Spleen (tissue), 11 donors: ENCODE measurements around the gene F2RL1. TPM values are rescaled to one million over a fixed set of nuclear protein-coding genes. Genes with fewer than 3 reads are reported as not detected.

ENCODE experiments used
- DNase-seq: peaks from one replicate; pipeline ENCODE4 v3.0.0-alpha.2; 2020
- H3K27ac ChIP-seq, 8 donors: fragments of 200-600 bp; sonication (generic) in 7 of 8; 1 replicate in 4 of 8; 2 replicates in 4 of 8; pipeline versions ENCODE4 v1.5.0 to v1.8.0; 2016 to 2021; ENCODE audit warnings: inconsistent platforms in 4 of 8, mild to moderate bottlenecking in 4 of 8, moderate library complexity in 1 of 8
- H3K27me3 ChIP-seq, 7 donors: fragments of 200-600 bp; sonication (generic) in 6 of 7; replicated peaks in 1 of 7; 1 replicate in 4 of 7; 2 replicates in 3 of 7; pipeline versions ENCODE4 v1.5.0 to v1.8.0; 2016 to 2021; ENCODE audit warnings: inconsistent platforms in 3 of 7, mild to moderate bottlenecking in 1 of 7
- H3K36me3 ChIP-seq, 6 donors: fragments of 200-600 bp; sonication (generic) in 5 of 6; 1 replicate in 4 of 6; 2 replicates in 2 of 6; pipeline versions ENCODE4 v1.5.0 to v1.8.0; 2016 to 2021; ENCODE audit warnings: inconsistent platforms in 2 of 6
- H3K4me1 ChIP-seq, 6 donors: fragments of 200-600 bp; sonication (generic) in 5 of 6; 1 replicate in 3 of 6; 2 replicates in 3 of 6; pipeline versions ENCODE4 v1.5.0 to v1.8.0; 2016 to 2021; ENCODE audit warnings: inconsistent platforms in 3 of 6
- H3K4me3 ChIP-seq, 8 donors: fragments of 200-600 bp; sonication (generic) in 7 of 8; 1 replicate in 4 of 8; 2 replicates in 4 of 8; pipeline versions ENCODE4 v1.5.0 to v1.8.0; 2016 to 2021; ENCODE audit warnings: inconsistent platforms in 4 of 8, mild to moderate bottlenecking in 4 of 8, moderate library complexity in 2 of 8
- H3K9me3 ChIP-seq, 8 donors: fragments of 200-600 bp; sonication (generic) in 7 of 8; 1 replicate in 4 of 8; 2 replicates in 4 of 8; pipeline versions ENCODE4 v1.5.0 to v1.8.0; 2016 to 2021; ENCODE audit warnings: inconsistent platforms in 4 of 8
- CTCF ChIP-seq, 11 experiments: fragments of 200-600 bp in 7 of 11; fragments of 450-650 bp in 4 of 11; sonication (generic) in 4 of 11; IDR thresholded peaks in 8 of 11; conservative IDR thresholded peaks in 3 of 11; 1 replicate in 7 of 11; 2 replicates in 4 of 11; pipeline versions ENCODE4 v1.4.0 to v1.8.0; 2016 to 2021; ENCODE audit warnings: antibody characterized with exemption in 11 of 11, inconsistent platforms in 4 of 11, mild to moderate bottlenecking in 1 of 11
- POLR2A ChIP-seq, 3 donors: fragments of 450-650 bp; IDR thresholded peaks; one replicate each; pipeline ENCODE4 v1.5.1; 2017; ENCODE audit warnings: antibody characterized with exemption in 3 of 3, mild to moderate bottlenecking in 1 of 3
- POLR2AphosphoS5 ChIP-seq, 3 donors: sonication (generic); formaldehyde crosslinking; IDR thresholded peaks; one replicate each; pipeline ENCODE4 v1.5.1; 2017; ENCODE audit warnings: antibody characterized with exemption in 3 of 3
- WGBS, 5 donors: extraction: QIAGEN DNeasy Blood & Tissue Kit in 3 of 5; methylation state at CpG; one replicate each; pipeline versions ENCODE4 v1.1.5 to v1.1.7; 2013 to 2018; 5-methylcytosine and 5-hydroxymethylcytosine counted together
- intact Hi-C: fragments of 100-400 bp; cut with DNase I; formaldehyde crosslinking; loops from one replicate; pipeline ENCODE4 v1.15.0; 2023; ENCODE audit warnings: low total_unique reads
- polyA plus RNA-seq, 3 donors: library from polyadenylated mRNA; stranded (reverse); fragments of 200-250 nt; gene quantifications; one replicate each; pipeline ENCODE4 v1.2.1, GENCODE V29; 2013
- total RNA-seq, 7 donors: library from RNA; depleted of rRNA in 3 of 7; stranded (reverse); fragments of >200 nt in 3 of 7; fragmentation: NEBNext Ultra II Directional in 4 of 7; extraction: Animal tissue kit (Norgen Biotek cat#: 25700) in 4 of 7; gene quantifications; one replicate each; pipeline versions ENCODE4 v1.1.0 to v1.2.1, GENCODE V29; 2016 to 2021
- donor health status: healthy with polysubstance abuse.
- donor health status: DM: no; HTN: no; CAD: no; lungs with moderate emphysema.
- donor health status: DM: no; HTN: no; CAD: no.
- donor health status: Bipolar disorder and iron deficiency.
- donor health status: healthy.
- donor health status: DM: no; HTN: no; CAD: no.
- donor health status: DM: yes; HTN: yes; CAD: no.

Gene F2RL1
- total and polyA plus RNA-seq, 10 donors = 0.46 to 9.5 (median 4.6) TPM

GRCh38 chr5:76859591-76860247 is 40.9 kb downstream of the F2RL1 start:
- Histone ChIP-seq H3K4me3 (no peak overlapping the region), H3K36me3 (no peaks in the 10 kb centered on the region), H3K27me3 (no peaks in the 10 kb centered on the region), H3K27ac (peak overlapping the region in 3 of 8 donors; percentile 17 to 93 (median 51)), H3K9me3 (no peaks in the 10 kb centered on the region), H3K4me1 (peaks cover 5 to 48% (median 21%) of the 10 kb centered on the region in 6 donors)
- TF ChIP-seq POLR2A (IDR thresholded peaks at IDR 0.05) (no peak), CTCF (IDR thresholded peaks at IDR 0.05 in 8 of 11, conservative IDR thresholded peaks at IDR 0.05 in 3 of 11) (no peak), POLR2AphosphoS5 (IDR thresholded peaks at IDR 0.05) (no peak)
- intact Hi-C loops = no loop called here
- WGBS, 5 donors = 63 to 86% (median 78%) methylated on average over 10 of the region's 10 CpGs
- DNase-seq = no peak

GRCh38 chr5:76861612-76862011 is 42.8 kb downstream of the F2RL1 start:
- WGBS, 5 donors = 91 to 95% (median 95%) methylated on average over 5 of the region's 5 CpGs
- TF ChIP-seq CTCF (IDR thresholded peaks at IDR 0.05 in 8 of 11, conservative IDR thresholded peaks at IDR 0.05 in 3 of 11) (no peak), POLR2A (IDR thresholded peaks at IDR 0.05) (no peak), POLR2AphosphoS5 (IDR thresholded peaks at IDR 0.05) (no peak)
- Histone ChIP-seq H3K9me3 (no peaks in the 10 kb centered on the region), H3K27me3 (no peaks in the 10 kb centered on the region), H3K36me3 (no peaks in the 10 kb centered on the region), H3K4me1 (peaks cover 0 to 29% (median 3%) of the 10 kb centered on the region in 6 donors), H3K4me3 (no peak overlapping the region), H3K27ac (no peak overlapping the region)
- intact Hi-C loops = no loop called here
- DNase-seq = no peak

- no peaks in the 10 kb centered on the region for H3K27me3 ChIP-seq
- TF ChIP-seq POLR2A (IDR thresholded peaks at IDR 0.05) = no peak
- no peak for TF ChIP-seq CTCF (IDR thresholded peaks at IDR 0.05 in 8 of 11, conservative IDR thresholded peaks at IDR 0.05 in 3 of 11)
- DNase-seq = no peak
- 42 to 73% (median 50%) methylated on average over 1 of the region's 1 CpG for WGBS, 5 donors
- no peaks in the 10 kb centered on the region for H3K9me3 ChIP-seq
- no peak overlapping the region for H3K4me3 ChIP-seq
- intact Hi-C loops = no loop called here
- peaks cover 0 to 15% (median under 1%) of the 10 kb centered on the region in 6 donors for H3K4me1 ChIP-seq
- H3K27ac ChIP-seq = no peak overlapping the region
- no peaks in the 10 kb centered on the region for H3K36me3 ChIP-seq
Measured at GRCh38 chr5:76863001-76863400, 44.2 kb downstream of the F2RL1 start.

- no peak for TF ChIP-seq POLR2AphosphoS5 (IDR thresholded peaks at IDR 0.05)
- no peaks in the 10 kb centered on the region for H3K9me3 ChIP-seq
- no peak for DNase-seq
- intact Hi-C loops = loop anchor here (5.0 kb wide), 1 partner anchor 151 kb away; no protein-coding TSS in a partner anchor
- no peak overlapping the region for H3K27ac ChIP-seq
- peaks cover 0 to 5% (median 0%) of the 10 kb centered on the region in 6 donors for H3K4me1 ChIP-seq
- 81 to 96% (median 90%) methylated on average over 2 of the region's 2 CpGs for WGBS, 5 donors
- H3K36me3 ChIP-seq = no peaks in the 10 kb centered on the region
- no peaks in the 10 kb centered on the region for H3K27me3 ChIP-seq
- H3K4me3 ChIP-seq = no peak overlapping the region
Measured at GRCh38 chr5:76866503-76866902, 47.7 kb downstream of the F2RL1 start.
